ENCODE data around the gene BCS1L. TPM values are rescaled to one million over a fixed set of nuclear protein-coding genes. Genes with fewer than 3 reads are reported as not detected.

Gene BCS1L
- total RNA-seq, 3 donors from 2014 or later: 32.9 to 54.0 (median 39.8) TPM

- ATAC-seq: no peak
- no peak for DNase-seq
- H3K36me3 ChIP-seq (ENCODE audit: low read depth): peaks cover 15% of the 10 kb centered on the region
Measured at GRCh38 chr2:218644721-218645120, 14.8 kb upstream of the BCS1L start.

GRCh38 chr2:218645126-218645525, 14.4 kb upstream of the BCS1L start:
- H3K4me3 ChIP-seq: no peak overlapping the region
- ATAC-seq (no peak), DNase-seq (no peak)
- intact Hi-C loops (cut with DNase I, micrococcal nuclease): loop anchor here in 1 of 2 donors (10.0 kb wide), 1 partner anchor 60 kb away; no protein-coding TSS in a partner anchor
- no peaks in the 10 kb centered on the region for H3K9me3 ChIP-seq
- no peak for TF ChIP-seq CTCF (IDR thresholded peaks at IDR 0.05)
- peaks cover 15% of the 10 kb centered on the region for H3K36me3 ChIP-seq (ENCODE audit: low read depth)
- no peaks in the 10 kb centered on the region for H3K4me1 ChIP-seq (ENCODE audit: low read depth)

More at GRCh38 chr2:218644721-218645120, 14.8 kb upstream of the BCS1L start:
- Histone ChIP-seq H3K4me3 (no peak overlapping the region), H3K4me1 (ENCODE audit: low read depth) (no peaks in the 10 kb centered on the region), H3K9me3 (no peaks in the 10 kb centered on the region)
- intact Hi-C loops (cut with DNase I, micrococcal nuclease): loop anchor here in 1 of 2 donors (10.0 kb wide), 1 partner anchor 60 kb away; no protein-coding TSS in a partner anchor
- no peak for TF ChIP-seq CTCF (IDR thresholded peaks at IDR 0.05)

- TF ChIP-seq CTCF (IDR thresholded peaks at IDR 0.05): peak; percentile 72
- ATAC-seq (peak; percentile 89), DNase-seq (peak in 2 of 3 donors; percentile 56 to 68)
- no peak overlapping the region for H3K4me3 ChIP-seq
- peaks cover 10% of the 10 kb centered on the region for H3K36me3 ChIP-seq (ENCODE audit: low read depth)
- no peaks in the 10 kb centered on the region for H3K9me3 ChIP-seq
- H3K4me1 ChIP-seq (ENCODE audit: low read depth): no peaks in the 10 kb centered on the region
- intact Hi-C loops (cut with DNase I, micrococcal nuclease): loop anchor here in 1 of 2 donors (10.0 kb wide), 1 partner anchor 63 kb away; no protein-coding TSS in a partner anchor
Measured at GRCh38 chr2:218648088-218648786, 11.2 kb upstream of the BCS1L start.

GRCh38 chr2:218648787-218649100, 10.7 kb upstream of the BCS1L start:
- DNase-seq (no peak), ATAC-seq (no peak)
- intact Hi-C loops (cut with DNase I, micrococcal nuclease): loop anchor here in 1 of 2 donors (10.0 kb wide), 1 partner anchor 64 kb away; no protein-coding TSS in a partner anchor
- Histone ChIP-seq H3K9me3 (no peaks in the 10 kb centered on the region), H3K4me1 (ENCODE audit: low read depth) (no peaks in the 10 kb centered on the region), H3K4me3 (no peak overlapping the region), H3K36me3 (ENCODE audit: low read depth) (peaks cover 10% of the 10 kb centered on the region)
- TF ChIP-seq CTCF (IDR thresholded peaks at IDR 0.05): no peak

- intact Hi-C loops (cut with DNase I, micrococcal nuclease): no loop called here
Measured at GRCh38 chr2:218655751-218656150, 3.7 kb upstream of the BCS1L start.

More at GRCh38 chr2:218655751-218656150, 3.7 kb upstream of the BCS1L start:
- peaks cover 3% of the 10 kb centered on the region for H3K4me1 ChIP-seq (ENCODE audit: low read depth)
- no peak for DNase-seq
- no peaks in the 10 kb centered on the region for H3K9me3 ChIP-seq
- no peaks in the 10 kb centered on the region for H3K36me3 ChIP-seq (ENCODE audit: low read depth)
- no peak for TF ChIP-seq CTCF (IDR thresholded peaks at IDR 0.05)
- no peak for ATAC-seq
- H3K4me3 ChIP-seq: no peak overlapping the region
